AG08396 (cell line): ENCODE data around the gene BLOC1S4.
A peak's percentile ranks its signal among the peaks of the same experiment; 100 is the strongest.
"Not testable (repeated sequence)": the region's sequence is repeated elsewhere in the genome, so short reads cannot be mapped to it uniquely, and the experiment has no call there.

Experiments used
- DNase-seq: peaks from one replicate; pipeline ENCODE4 v3.0.0; 2012; ENCODE audit warnings: low spot score, mixed read lengths

The BLOC1S4 gene

DNA sequence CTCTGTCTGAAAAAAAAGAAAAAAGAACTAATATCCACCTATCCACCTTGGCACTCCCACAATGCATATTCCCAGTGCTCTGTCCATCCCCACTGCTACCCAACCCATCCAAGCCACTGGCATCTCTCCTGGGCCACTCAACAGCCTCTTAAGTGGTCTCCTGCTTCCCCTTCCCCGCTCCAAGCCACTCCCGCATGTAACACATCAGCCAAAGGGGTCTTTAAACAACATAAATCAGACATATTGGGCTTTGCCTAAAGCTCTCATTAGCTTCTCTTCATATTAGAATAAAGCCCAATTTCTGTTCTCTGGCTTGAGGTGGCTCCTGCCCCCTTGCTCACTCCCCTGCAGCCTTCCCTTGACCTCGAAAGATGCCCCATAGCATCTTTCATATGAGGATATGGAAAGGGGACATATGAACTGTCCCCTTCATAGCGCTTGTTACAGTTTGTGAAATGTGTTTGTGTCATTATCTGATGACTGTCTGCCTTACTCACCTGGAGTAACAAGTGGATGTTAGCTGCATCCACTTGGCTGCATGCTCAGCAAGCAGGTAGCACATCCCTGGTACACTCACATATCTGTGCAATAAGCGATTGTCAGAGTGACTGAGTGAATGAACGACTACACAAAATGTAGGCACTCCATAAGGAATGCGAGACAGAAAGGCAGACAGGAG is 3.1 kb downstream of the BLOC1S4 start:
- no peak for DNase-seq

GRCh38 chr4:6719611-6720179 is 3.7 kb downstream of the BLOC1S4 start:
- DNase-seq: no peak

DNA sequence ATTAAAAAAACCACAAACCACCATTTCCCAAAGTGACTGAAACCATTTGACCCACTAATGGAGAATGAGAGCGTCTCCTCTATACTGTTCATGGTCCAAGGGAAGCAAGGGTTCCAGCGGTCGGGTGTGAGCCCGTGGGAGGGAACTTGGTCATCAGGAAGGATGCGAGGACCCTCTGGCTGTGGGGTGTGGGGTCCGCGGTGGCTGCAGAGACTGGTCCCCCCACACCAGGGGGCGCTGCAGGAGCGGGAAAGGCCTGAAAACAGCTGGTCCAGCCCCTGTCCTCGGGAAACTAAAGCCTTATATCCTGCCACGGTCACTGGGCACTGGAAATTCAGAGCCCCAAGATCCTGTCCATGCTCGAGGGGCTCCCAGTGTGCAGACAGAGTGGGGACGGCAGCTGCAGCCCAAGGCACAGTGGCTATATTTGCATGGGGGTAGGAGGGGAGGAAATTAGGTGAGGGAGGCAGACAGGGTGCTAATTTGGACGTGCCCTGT is 4.3 kb downstream of the BLOC1S4 start:
- DNase-seq: peak; percentile 93

- DNase-seq: no peak
Measured at GRCh38 chr4:6721121-6721520, 5.1 kb downstream of the BLOC1S4 start.

DNA sequence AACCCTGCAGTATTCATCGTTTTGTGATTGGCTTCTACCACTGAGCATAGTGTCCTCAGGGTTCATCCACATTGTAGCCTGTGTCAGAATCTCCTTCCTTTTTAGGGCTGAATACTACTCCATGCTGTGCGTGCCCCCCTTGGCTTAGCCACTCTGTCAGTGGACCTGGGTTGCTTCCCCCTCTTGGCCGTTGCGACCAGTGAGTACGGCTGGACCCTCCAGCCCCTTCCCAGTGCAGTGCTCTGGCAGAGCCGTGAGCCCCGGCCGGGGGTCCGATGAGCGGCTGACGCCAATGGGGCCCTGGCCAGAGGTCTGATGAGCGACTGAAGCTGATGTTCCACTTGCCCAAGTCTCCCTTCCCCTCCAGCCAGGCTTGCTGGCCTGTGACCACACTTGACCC is 6.9 kb downstream of the BLOC1S4 start:
- no peak for DNase-seq

DNA sequence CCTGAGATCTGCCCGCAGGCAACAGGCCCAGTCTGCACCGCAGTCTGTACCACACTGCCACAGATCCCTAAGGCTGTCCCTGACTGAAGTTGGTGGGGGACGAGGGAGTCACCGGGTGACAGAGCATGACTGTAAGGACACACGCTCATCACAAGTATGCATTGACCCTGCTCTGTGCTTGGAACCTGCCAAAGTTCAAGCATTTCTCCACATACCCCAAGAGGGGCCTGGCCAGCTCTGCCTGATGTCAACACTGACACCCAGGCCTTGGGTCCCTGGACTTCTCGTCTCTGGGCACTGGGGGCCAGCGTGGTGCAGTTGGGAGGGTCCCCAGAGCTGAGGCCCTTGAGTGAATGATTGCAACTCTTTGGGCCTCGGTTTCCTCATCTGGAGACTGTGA is 7.9 kb downstream of the BLOC1S4 start:
- no peak for DNase-seq

GRCh38 chr4:6724421-6725111 is 8.6 kb downstream of the BLOC1S4 start:
- DNase-seq: no peak

DNA sequence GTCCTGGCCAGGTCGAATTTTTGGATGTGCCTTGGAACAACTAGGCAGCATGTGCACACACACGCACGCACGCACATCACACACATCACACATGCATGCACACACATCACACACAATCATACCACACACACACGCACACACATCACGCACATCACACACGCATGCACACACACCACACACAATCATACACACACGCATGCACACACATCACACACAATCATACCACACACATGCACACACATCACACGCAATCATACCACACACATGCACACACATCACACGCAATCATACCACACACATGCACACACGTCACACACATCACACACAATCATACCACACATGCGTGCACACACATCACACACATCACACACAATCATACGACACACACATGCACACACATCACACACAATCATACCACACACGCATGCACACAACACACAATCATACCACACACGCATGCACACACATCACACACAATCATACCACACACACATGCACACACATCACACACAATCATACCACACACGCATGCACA is 9.5 kb downstream of the BLOC1S4 start:
- DNase-seq: not testable (repeated sequence)

GRCh38 chr4:6727081-6727942 is 11.3 kb downstream of the BLOC1S4 start:
- no peak for DNase-seq

GRCh38 chr4:6727943-6728250 is 11.9 kb downstream of the BLOC1S4 start:
- no peak for DNase-seq

- DNase-seq: no peak
Measured at GRCh38 chr4:6728320-6729029, 12.5 kb downstream of the BLOC1S4 start.

GRCh38 chr4:6730603-6731317 is 14.8 kb downstream of the BLOC1S4 start:
- DNase-seq: no peak

DNA sequence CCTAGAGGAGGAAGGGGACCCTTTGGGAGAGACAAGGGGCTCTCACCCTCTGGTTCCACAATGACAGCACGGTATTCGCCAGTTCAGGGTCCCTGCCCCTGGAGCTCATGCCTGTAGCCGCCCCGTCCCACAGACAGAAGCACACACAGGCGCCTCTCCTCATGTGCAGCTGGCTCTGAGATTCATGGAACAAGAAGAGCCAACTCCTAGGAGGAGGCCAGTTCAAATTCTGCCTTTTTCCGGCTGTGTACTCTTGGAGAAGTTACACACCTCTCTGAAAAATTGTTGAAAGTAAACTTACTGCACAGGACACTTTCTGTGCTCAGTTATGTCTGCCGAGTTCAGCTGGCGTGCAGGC is 15.3 kb downstream of the BLOC1S4 start:
- no peak for DNase-seq

DNA sequence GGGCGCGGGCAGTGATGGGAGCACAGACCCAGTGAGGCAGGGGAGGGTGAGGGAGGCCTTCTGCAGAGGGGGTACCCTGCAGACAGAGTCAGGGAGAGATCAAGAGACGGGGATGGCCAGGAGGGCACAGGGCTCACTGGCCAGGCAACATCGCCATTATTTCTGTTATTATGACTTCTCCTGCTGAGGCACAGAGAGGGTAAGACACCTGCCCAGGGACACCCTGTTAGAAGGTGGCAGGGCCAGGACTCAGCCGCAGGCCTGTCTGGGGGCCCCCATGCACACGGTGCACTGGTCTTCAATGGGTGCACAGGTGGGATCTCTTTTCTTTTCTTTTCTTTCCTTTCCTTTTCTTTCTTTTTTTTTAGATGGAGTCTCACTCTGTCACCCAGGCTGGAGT is 15.8 kb downstream of the BLOC1S4 start:
- DNase-seq: no peak

DNA sequence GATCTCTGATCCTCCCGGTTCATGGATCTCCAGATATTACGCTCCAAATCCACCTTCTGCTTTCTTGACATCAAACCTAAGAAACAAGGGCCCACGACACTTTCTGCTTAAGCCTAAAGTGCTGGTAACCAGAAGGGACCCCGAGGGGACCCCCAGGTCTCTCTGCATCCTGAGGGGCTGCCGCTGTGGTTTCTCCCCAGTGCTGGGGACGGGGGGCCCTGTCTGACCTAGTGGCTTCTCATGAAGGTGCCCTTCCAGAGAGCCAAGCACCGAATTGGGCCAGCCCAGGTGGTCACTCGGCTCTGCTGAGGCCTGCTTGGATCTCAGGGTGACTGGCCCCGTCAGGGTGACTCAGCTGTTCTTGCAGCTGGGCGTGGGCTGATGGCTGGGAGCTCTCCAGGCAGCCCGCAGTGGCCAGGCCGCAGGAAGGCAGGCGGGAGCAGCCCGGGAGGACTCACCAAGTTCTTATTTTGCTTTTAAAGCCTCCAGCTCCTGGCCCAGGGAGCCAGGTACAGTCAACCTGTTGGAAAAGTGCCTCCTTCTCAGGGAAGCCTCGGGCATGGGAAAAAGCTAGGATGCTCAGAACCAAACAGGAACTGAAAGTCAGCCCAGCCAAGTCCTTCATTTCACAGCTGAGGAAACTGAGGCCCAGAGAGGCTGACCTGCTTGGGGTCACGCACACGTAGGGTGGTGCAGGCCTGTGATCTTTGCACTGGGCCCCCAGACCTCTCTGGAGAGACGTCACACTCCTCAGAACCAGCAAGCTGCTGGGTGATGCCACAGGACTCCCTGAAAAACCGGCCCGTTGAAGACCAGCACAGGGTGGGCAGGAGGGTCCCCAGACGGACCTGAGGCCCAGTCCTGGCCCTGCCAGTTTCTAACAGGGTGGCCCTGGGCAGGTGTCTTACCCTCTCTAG is 16.7 kb downstream of the BLOC1S4 start:
- peak; percentile 90 for DNase-seq

DNA sequence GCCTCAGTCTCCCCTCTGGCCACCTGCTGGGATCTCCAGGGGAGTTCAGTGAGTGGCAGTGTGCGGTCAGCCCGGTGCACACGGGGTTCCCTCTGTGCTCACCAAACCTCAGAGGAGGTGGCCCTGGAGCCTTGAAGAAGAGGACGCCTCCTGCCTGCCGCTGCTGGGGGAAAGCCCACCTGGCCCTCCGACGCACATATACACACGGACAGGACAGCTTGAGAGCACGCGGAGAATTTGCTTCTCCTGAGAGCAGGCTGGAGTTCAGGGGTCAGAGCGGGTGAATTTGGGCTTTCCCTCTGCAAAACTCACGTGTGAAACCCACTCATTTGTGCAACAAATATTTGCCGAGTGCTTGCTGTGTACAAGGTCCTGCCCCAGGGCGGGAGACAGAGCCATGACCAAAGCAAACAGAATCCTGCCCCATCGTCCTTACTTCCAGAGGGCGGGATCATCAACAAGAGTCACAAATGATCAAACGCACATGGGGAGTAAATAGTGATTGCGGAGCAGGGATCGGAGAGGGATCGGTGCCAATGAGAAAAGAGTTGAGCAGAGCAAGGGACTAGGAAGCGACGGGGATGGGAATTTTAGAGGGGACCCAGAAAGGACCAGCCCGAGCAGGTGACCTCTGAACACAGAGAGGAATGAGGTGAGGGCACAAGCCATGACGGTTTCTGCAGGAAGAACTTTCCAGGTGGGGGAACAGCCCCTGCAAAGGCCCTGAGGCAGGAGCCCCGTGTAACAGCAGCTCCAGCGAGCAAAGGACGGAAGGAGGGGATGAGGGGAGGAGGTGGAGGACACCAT is 17.6 kb downstream of the BLOC1S4 start:
- no peak for DNase-seq

DNA sequence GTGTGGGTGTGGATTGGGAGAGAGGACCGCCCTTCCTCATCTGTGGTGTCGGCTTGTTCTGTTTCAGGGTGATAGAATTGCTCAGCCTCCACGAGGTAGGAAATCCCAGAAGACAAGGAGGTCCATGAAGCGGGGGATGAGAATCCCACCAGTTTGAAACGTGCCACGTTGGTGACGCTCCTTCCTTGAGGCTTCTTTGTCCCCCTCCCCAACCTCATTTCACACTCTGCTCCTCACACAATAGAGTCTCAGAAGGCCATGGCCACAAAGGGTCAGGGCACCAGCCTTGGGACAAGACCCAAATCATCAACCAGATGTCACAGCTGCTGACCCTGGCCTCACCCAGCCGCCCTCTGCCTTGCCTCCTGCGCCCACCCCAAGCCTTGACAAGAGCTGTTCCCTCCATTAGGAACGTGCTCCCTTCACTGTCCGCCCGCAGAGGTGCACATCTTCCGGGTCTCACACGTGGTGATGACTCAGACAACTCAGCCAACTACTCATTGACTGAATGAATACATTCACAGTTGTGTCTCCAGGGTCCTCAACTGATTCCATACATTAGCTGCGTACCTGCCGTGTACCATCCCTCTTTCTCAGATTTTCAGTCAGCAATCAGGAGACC is 18.3 kb downstream of the BLOC1S4 start:
- DNase-seq: no peak

- DNase-seq: no peak
Measured at GRCh38 chr4:6739920-6740319, 23.9 kb downstream of the BLOC1S4 start.

DNA sequence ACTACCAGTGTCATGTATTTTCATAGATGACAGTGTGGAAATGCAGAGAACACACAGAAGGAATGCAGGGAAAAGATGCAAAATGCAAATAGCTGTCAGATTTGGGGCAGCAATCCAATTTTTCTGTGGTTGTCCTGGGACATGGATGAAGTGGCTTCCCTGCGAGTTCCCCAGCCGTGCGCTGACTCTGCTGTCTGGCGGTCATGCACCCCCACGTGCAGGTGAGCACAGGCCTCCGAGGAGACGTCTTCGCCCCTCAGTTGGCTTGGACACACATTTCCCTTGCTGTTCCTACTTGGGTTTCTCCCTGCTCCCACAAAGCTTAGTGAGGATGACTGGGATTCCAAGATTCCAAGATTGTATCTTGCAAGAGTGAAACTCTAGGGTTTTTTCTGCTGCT is 24.4 kb downstream of the BLOC1S4 start:
- no peak for DNase-seq
